GM19238 (cell line): ENCODE data around the gene ACBD6.

Experiments
- DNase-seq: peaks from one replicate; pipeline ENCODE4 v3.0.0; 2011; ENCODE audit warnings: low spot score; ENCODE audit not compliant: insufficient read length

Gene ACBD6

GRCh38 chr1:180243517-180244221, 258.7 kb downstream of the ACBD6 start:
- no peak for DNase-seq

- no peak for DNase-seq
Observed at GRCh38 chr1:180241716-180242544, 260.4 kb downstream of the ACBD6 start.

- DNase-seq = no peak
Observed at GRCh38 chr1:180239145-180240096, 263.0 kb downstream of the ACBD6 start.

- DNase-seq = no peak
Observed at GRCh38 chr1:180238675-180239074, 263.7 kb downstream of the ACBD6 start.
